ENCODE results near the gene AKTIP.
"Not testable (repeated sequence)": the region's sequence is repeated elsewhere in the genome, so short reads cannot be mapped to it uniquely, and the experiment has no call there.

The AKTIP gene
- total RNA-seq: 23.4 to 64.5 (median 29.8) reads per million in 9 experiments

DNA sequence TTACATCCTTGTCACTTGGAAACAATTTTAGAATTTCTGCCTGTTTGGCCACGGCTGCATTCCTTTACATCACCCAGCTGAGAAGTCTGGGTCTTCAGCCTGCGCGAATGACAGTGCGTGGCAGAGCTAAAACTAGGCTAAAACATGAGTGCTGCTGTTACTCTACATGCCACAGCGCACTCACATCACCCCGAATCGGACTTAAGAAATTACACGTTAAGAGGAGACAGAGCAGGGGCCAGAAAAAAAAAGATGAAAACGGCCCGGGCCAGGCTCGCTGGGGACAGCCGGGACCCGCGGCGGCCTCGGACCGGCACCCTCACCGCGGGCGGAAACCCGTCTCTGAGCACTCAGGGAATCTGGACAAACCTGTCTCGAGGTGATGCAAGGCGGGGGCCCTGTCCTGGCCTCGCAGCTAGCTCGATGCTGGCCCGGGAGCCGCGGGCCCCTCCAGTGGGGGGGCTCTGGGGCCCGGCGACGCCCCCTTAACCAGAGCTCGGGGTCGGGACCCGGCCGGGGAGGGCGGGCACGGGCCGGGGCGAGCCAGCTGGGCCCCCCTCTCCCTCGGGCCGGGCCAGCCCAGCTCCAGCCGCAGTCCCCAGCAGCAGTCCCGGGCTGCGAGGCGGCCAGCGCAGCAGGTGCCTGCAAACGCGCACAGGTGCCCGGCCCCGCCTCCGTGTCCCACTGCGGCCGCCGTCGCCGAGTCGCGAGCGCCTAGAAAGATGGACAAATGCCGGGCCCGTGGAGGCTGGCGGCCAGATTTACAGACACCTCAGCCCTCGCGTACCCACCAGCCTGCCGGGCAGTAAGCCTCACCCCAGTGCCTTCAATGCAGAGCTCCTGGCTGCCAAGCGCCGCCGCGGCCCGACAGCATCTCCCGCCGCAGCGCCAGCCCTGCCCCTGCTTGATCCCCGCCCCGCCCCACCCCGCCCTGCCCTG is at the start of gene AKTIP:
TSS of gene AKTIP (minus strand) at position 879 of the 939 bp plus-strand sequence. CDS start 2,950 bp downstream, outside the sequence.
- peak; percentile 14 for ATAC-seq (replicated peaks)
- Mint-ChIP-seq H3K36me3 (ENCODE audit: insufficient read depth) (peaks cover 18% of the 10 kb centered on the region), H3K27ac (peak within 1 kb of the TSS; percentile 95 to 96), H3K27me3 (no peaks in the 10 kb centered on the region), H3K4me1 (ENCODE audit: low read depth in 2 of 2) (peaks cover 40 to 41% of the 10 kb centered on the region in 2 donors), H3K4me3 (peak within 1 kb of the TSS; percentile 90 to 95), H3K9me3 (no peaks in the 10 kb centered on the region)
- DNase-seq: peak in 2 of 3 experiments; percentile 14 to 17

DNA sequence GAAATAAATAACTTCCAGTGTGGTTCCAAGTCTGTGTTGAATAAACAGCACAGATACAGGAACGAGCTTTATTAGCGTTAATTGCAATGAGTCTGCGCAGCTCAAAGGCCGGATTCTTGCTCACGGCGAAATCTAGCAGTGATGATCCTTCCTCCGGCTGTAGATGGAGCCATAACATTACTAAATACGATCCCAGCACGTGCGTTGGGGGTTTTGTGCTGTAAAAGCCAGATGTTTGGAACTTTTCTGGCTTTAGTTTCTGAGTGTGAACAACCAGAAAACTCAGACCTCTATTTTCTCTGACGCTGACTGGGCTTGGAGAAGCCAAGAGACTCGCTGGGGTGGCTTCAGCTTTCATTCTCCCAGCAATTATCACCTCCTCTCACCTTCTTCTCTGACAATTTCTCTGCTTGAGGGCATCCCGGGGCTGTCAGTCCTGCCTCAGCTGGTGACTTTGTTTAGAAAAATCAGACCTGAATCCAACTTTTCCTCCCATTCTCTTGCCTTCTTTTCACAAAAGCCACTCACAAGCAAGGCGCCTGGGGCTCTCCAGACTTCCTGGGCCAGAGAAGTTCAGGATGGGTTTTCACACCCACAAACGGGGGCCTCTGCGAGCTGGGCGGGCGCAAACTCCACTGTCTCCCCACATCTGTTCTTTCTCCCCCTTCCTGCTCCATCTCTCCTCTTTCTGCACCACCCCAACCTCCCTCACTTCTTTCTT is 47.1 kb upstream of the AKTIP start:
- H3K4me3 Mint-ChIP-seq: peak overlapping the region in 1 of 2 donors; percentile 33
- peaks cover 17 to 19% of the 10 kb centered on the region in 2 donors for H3K4me1 Mint-ChIP-seq (ENCODE audit: low read depth in 2 of 2)

DNA sequence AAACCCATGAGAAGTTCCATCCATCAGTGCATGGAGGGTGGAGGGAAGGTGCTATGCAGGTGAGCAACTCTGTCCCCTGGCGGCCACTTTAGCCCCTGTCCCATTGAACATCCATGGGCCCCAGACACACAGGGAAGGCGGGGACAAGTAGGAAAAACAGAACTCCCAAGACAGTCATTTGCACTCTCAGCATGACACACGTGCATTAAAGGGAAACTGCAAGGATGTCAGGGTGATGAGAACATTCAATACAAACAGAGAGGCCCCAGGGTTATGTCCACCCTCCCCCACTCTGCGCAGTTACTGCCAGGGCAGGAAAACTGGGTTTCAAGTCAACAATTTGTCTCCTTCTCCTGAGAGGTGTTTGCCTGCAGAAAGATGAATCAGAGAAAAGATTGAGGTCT is 44.0 kb upstream of the AKTIP start:
- H3K36me3 Mint-ChIP-seq (ENCODE audit: insufficient read depth): peaks cover 4% of the 10 kb centered on the region
- DNase-seq (no peak), ATAC-seq (replicated peaks) (no peak)
- H3K27me3 Mint-ChIP-seq: peaks cover 6 to 11% of the 10 kb centered on the region in 2 donors
- H3K4me1 Mint-ChIP-seq (ENCODE audit: low read depth in 2 of 2): peaks cover 19 to 30% of the 10 kb centered on the region in 2 donors
- no peak overlapping the region for H3K4me3 Mint-ChIP-seq
- no peaks in the 10 kb centered on the region for H3K9me3 Mint-ChIP-seq
- peak overlapping the region in 1 of 2 donors; percentile 70 for H3K27ac Mint-ChIP-seq

More for the DNA sequence above, 47.1 kb upstream of the AKTIP start:
- Mint-ChIP-seq H3K9me3 (no peaks in the 10 kb centered on the region), H3K36me3 (ENCODE audit: insufficient read depth) (peaks cover 4% of the 10 kb centered on the region), H3K27me3 (peaks cover 11% of the 10 kb centered on the region in 2 donors), H3K27ac (peak overlapping the region in 1 of 2 donors; percentile 73)
- ATAC-seq (replicated peaks): peak; percentile 92
- peak; percentile 40 to 45 (median 42) for DNase-seq

DNA sequence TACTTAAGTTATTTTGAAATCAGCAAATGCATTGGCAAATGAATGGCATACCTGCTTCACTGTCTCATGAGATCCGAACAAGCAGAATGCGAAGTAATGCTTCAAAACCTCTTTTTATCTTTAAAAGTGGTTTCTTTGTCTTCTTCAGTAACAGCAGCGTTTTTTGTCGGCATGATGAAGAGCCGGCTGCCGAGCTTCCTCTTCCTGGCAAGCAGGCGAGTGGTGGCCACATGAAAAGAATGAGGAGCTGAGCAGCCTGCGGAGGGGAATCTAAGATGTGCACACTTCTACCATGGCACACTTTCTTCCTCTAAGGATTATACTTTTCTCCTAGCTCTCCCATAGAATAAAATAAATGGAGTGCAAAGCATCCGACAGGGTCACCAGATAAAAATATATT is 42.4 kb upstream of the AKTIP start:
- Mint-ChIP-seq H3K36me3 (ENCODE audit: insufficient read depth) (peaks cover 6% of the 10 kb centered on the region), H3K4me1 (ENCODE audit: low read depth in 2 of 2) (peaks cover 14 to 22% of the 10 kb centered on the region in 2 donors), H3K27me3 (peaks cover 0 to 3% of the 10 kb centered on the region in 2 donors), H3K4me3 (peak overlapping the region; percentile 35 to 47), H3K27ac (peak overlapping the region; percentile 64 to 86), H3K9me3 (no peaks in the 10 kb centered on the region)
- DNase-seq (peak; percentile 8 to 23 (median 8)), ATAC-seq (replicated peaks) (peak; percentile 57)

DNA sequence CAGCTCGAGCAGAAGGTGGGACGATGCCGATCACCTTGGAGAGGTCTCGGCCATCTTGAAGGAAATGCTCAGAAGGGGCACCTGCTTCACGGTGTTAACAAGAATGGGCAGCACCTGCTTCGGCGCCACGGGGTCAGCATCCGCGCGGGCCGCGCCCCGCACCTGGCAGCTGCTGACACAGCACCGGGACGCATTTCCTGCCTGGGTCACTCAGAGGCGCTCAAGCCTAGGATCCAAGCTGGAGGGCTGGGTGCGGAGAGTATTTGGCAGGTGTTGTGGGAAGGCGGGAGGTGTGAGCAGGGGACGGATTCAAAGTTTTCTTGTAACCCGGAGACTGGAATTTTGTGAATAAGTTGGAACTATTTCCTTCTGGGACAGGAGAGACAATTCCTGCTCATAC is 39.3 kb upstream of the AKTIP start:
- no peak for DNase-seq
- H3K27ac Mint-ChIP-seq: no peak overlapping the region
- no peak for ATAC-seq (replicated peaks)
- peaks cover 6% of the 10 kb centered on the region for H3K36me3 Mint-ChIP-seq (ENCODE audit: insufficient read depth)
- peaks cover 14 to 32% of the 10 kb centered on the region in 2 donors for H3K4me1 Mint-ChIP-seq (ENCODE audit: low read depth in 2 of 2)
- no peak overlapping the region for H3K4me3 Mint-ChIP-seq
- H3K9me3 Mint-ChIP-seq: no peaks in the 10 kb centered on the region
- H3K27me3 Mint-ChIP-seq: no peaks in the 10 kb centered on the region

DNA sequence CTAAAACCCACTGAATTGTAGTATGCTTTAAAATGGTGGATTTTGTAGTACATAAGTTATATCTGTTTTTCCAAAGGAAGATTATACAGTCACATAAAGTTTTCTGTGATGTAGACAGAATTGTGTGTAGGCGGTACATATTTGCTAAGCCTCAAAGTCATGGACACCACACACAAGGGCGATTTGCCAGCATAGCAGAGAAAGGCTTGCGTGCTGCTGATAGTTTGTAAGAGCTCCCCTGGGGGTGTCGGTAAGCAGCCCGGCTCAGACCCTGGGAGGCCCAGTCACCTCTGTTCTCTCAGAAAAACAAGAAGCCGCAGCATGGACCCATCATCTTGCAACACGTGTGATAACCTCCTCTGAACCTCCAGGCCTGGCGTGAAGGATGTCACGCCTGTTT is 38.3 kb upstream of the AKTIP start:
- Mint-ChIP-seq H3K9me3 (no peaks in the 10 kb centered on the region), H3K27me3 (no peaks in the 10 kb centered on the region), H3K36me3 (ENCODE audit: insufficient read depth) (peaks cover 6% of the 10 kb centered on the region), H3K4me3 (no peak overlapping the region), H3K4me1 (ENCODE audit: low read depth in 2 of 2) (peaks cover 21 to 42% of the 10 kb centered on the region in 2 donors), H3K27ac (no peak overlapping the region)
- no peak for ATAC-seq (replicated peaks)
- DNase-seq: no peak

DNA sequence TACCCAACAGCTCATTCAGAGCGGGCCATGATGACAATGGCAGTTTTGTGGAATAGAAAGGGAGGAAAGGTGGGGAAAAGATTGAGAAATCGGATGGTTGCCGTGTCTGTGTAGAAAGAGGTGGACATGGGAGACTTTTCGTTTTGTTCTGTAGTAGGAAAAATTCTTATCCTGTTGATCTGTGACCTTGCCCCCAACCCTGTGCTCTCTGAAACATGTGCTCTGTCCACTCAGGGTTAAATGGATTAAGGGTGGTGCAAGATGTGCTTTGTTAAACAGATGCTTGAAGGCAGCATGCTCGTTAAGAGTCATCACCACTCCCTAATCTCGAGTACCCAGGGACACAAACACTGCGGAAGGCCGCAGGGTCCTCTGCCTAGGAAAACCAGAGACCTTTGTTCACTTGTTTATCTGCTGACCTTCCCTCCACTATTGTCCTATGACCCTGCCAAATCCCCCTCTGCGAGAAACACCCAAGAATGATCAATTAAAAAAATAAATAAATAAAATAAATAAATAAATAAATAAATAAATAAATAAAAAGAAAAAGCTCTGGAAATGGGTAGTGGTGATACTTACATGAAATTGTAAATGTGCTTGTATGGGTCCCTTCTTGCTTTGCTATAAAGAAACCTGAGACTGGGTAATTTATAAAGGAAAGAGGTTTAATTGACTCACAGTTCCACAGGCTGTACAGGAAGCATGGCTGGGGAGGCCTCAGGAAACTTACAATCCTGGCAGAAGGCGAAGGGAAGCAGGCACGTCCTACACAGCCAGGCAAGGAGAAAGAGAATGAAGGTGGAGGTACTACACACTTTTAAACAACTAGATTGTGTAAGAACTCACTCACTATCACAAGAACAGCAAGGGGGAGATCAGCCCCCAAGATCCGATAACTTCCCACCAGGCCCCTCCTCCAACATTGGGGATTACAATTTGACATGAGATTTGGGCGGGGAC is 37.0 kb upstream of the AKTIP start:
- DNase-seq; H3K36me3 Mint-ChIP-seq (ENCODE audit: insufficient read depth); H3K4me3 Mint-ChIP-seq; H3K9me3 Mint-ChIP-seq; ATAC-seq (replicated peaks); H3K27me3 Mint-ChIP-seq: not testable (repeated sequence)
- Mint-ChIP-seq H3K27ac (peak overlapping the region in 1 of 2 donors; percentile 45), H3K4me1 (ENCODE audit: low read depth in 2 of 2) (peaks cover 23 to 37% of the 10 kb centered on the region in 2 donors)

DNA sequence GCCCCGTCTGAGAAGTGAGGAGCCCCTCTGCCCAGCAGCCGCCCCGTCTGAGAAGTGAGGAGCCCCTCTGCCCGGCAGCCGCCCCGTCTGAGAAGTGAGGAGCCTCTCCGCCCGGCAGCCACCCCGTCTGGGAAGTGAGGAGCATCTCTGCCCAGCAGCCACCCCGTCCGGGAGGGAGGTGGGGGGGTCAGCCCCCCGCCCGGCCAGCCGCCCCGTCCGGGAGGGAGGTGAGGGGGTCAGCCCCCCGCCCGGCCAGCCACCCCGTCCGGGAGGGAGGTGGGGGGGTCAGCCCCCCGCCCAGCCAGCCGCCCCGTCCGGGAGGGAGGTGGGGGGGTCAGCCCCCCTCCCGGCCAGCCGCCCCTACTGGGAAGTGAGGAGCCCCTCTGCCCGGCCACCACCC is 36.3 kb upstream of the AKTIP start:
- peaks cover 25 to 37% of the 10 kb centered on the region in 2 donors for H3K4me1 Mint-ChIP-seq (ENCODE audit: low read depth in 2 of 2)
- ATAC-seq (replicated peaks); H3K9me3 Mint-ChIP-seq; H3K4me3 Mint-ChIP-seq; H3K27ac Mint-ChIP-seq; H3K27me3 Mint-ChIP-seq; H3K36me3 Mint-ChIP-seq (ENCODE audit: insufficient read depth); DNase-seq: not testable (repeated sequence)

DNA sequence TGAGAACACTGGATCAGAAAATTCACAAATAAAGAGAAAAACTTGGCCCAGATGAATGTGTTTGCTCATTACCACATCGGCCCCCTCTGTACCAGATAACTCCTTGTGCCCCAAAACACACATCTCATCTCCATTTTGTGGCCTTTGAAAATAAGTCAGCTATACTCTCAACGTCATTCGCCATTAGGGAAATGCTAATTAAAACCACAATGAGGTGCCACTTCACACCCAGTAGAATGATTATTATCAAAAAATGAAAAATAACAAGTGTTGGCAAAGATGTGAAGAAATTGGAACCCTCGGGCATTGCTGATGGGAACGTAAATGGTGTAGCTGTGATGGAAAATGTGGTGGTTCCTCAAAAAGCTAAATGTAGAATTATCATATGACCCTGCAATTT is 34.6 kb upstream of the AKTIP start:
- DNase-seq: peak in 2 of 3 experiments; percentile 2 to 5
- Mint-ChIP-seq H3K4me3 (peak overlapping the region; percentile 17 to 55), H3K27ac (peak overlapping the region; percentile 44 to 88), H3K4me1 (ENCODE audit: low read depth in 2 of 2) (peaks cover 30 to 37% of the 10 kb centered on the region in 2 donors), H3K9me3 (no peaks in the 10 kb centered on the region), H3K27me3 (no peaks in the 10 kb centered on the region), H3K36me3 (ENCODE audit: insufficient read depth) (peaks cover 3% of the 10 kb centered on the region)
- peak; percentile 67 for ATAC-seq (replicated peaks)

DNA sequence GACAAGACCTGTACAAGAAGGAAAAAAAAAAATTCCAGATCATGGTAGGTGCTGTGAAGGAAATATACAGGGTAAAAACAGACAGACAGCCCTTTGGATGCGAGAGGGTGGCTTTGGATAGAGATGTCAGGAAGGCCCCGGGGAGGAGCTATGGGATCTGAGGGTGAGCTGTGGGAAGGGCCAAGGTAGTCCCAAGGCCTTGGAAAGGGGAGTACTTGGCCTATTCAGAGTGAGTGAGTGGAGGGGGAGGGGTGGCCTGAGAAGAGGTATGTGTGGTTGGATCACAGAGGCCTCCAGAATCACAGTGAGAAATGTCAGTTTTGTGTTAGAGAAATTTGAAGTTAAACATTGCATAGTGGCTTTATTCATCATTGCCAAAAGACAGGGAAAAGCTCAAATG is 31.2 kb upstream of the AKTIP start:
- no peak overlapping the region for H3K4me3 Mint-ChIP-seq
- H3K27ac Mint-ChIP-seq: peak overlapping the region; percentile 30 to 71
- H3K27me3 Mint-ChIP-seq: no peaks in the 10 kb centered on the region
- H3K9me3 Mint-ChIP-seq: no peaks in the 10 kb centered on the region
- no peaks in the 10 kb centered on the region for H3K36me3 Mint-ChIP-seq (ENCODE audit: insufficient read depth)
- H3K4me1 Mint-ChIP-seq (ENCODE audit: low read depth in 2 of 2): peaks cover 30 to 37% of the 10 kb centered on the region in 2 donors
- DNase-seq (no peak), ATAC-seq (replicated peaks) (no peak)

DNA sequence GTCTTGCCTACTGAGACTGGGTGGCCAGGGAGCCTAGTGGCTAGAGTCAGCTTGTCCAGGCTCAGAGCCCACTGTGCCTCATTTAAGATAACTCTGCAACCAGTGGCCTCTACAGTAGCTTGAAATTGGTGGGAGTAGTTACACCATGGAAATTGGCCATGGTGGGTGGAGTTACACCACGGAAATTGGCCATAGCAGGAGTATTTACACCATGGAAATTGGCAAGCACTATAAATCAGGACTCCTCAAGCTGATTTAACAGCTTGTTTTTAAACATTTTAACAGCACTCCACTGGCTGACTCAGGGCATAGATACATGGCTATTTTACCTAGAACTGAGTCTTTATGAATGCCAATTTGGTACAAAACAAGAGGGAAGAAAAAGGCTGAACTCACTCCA is 27.7 kb upstream of the AKTIP start:
- no peak overlapping the region for H3K4me3 Mint-ChIP-seq
- ATAC-seq (replicated peaks) (no peak), DNase-seq (no peak)
- no peaks in the 10 kb centered on the region for H3K36me3 Mint-ChIP-seq (ENCODE audit: insufficient read depth)
- no peak overlapping the region for H3K27ac Mint-ChIP-seq
- no peaks in the 10 kb centered on the region for H3K27me3 Mint-ChIP-seq
- peaks cover 11 to 13% of the 10 kb centered on the region in 2 donors for H3K4me1 Mint-ChIP-seq (ENCODE audit: low read depth in 2 of 2)
- H3K9me3 Mint-ChIP-seq: no peaks in the 10 kb centered on the region

DNA sequence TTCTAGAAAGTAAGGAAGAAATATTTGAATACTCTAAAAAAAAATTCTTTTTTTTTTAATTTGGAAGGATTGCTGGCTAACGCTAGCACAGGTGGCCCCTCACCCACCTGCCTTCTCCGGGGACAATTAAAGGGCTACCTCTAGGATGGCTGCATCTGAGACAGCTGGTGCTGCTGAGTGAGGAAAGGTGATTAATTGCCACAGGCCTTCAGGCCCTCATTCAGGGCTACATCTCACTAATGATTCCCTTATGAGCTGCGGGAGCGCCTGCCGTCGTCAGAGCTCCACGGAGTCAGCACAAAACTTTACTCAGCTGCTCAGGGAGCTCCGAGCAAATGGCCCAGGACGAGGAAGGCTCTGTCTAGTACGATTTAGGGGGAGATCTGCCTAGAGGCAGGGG is 27.0 kb upstream of the AKTIP start:
- H3K36me3 Mint-ChIP-seq (ENCODE audit: insufficient read depth): no peaks in the 10 kb centered on the region
- H3K27me3 Mint-ChIP-seq: no peaks in the 10 kb centered on the region
- no peak for ATAC-seq (replicated peaks)
- DNase-seq: no peak
- no peaks in the 10 kb centered on the region for H3K9me3 Mint-ChIP-seq
- peaks cover 7 to 11% of the 10 kb centered on the region in 2 donors for H3K4me1 Mint-ChIP-seq (ENCODE audit: low read depth in 2 of 2)
- H3K4me3 Mint-ChIP-seq: no peak overlapping the region
- peak overlapping the region in 1 of 2 donors; percentile 3 for H3K27ac Mint-ChIP-seq

All from effector memory CD8-positive, alpha-beta T cell (primary cell).